Fibroblast of mammary gland (primary cell): Measurements from ENCODE around the gene LUC7L.
"Not testable (repeated sequence)": the region's sequence is repeated elsewhere in the genome, so short reads cannot be mapped to it uniquely, and the experiment has no call there.

Source experiments
- DNase-seq: peaks from one replicate; pipeline ENCODE4 v3.0.0-alpha.2; 2010; ENCODE audit warnings: low read depth
- H3K4me3 ChIP-seq: 2 replicates; pipeline ENCODE4 v1.5.1; 2011; ENCODE audit warnings: low read depth, mild to moderate bottlenecking, low read length, moderate library complexity; ENCODE audit not compliant: control insufficient read depth
- TF ChIP-seq, protein P1 (sequence below): conservative IDR thresholded peaks from 2 replicates; pipeline ENCODE4 v1.5.1; 2011; ENCODE audit warnings: low read depth, low read length, inconsistent platforms; ENCODE audit not compliant: control insufficient read depth, insufficient read depth

LUC7L gene

GRCh38 chr16:175011-175949 is 54.0 kb downstream of the LUC7L start:
- DNase-seq: no peak
- TF ChIP-seq, protein P1, sequence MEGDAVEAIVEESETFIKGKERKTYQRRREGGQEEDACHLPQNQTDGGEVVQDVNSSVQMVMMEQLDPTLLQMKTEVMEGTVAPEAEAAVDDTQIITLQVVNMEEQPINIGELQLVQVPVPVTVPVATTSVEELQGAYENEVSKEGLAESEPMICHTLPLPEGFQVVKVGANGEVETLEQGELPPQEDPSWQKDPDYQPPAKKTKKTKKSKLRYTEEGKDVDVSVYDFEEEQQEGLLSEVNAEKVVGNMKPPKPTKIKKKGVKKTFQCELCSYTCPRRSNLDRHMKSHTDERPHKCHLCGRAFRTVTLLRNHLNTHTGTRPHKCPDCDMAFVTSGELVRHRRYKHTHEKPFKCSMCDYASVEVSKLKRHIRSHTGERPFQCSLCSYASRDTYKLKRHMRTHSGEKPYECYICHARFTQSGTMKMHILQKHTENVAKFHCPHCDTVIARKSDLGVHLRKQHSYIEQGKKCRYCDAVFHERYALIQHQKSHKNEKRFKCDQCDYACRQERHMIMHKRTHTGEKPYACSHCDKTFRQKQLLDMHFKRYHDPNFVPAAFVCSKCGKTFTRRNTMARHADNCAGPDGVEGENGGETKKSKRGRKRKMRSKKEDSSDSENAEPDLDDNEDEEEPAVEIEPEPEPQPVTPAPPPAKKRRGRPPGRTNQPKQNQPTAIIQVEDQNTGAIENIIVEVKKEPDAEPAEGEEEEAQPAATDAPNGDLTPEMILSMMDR: no peak
- no peak overlapping the region for H3K4me3 ChIP-seq

DNA sequence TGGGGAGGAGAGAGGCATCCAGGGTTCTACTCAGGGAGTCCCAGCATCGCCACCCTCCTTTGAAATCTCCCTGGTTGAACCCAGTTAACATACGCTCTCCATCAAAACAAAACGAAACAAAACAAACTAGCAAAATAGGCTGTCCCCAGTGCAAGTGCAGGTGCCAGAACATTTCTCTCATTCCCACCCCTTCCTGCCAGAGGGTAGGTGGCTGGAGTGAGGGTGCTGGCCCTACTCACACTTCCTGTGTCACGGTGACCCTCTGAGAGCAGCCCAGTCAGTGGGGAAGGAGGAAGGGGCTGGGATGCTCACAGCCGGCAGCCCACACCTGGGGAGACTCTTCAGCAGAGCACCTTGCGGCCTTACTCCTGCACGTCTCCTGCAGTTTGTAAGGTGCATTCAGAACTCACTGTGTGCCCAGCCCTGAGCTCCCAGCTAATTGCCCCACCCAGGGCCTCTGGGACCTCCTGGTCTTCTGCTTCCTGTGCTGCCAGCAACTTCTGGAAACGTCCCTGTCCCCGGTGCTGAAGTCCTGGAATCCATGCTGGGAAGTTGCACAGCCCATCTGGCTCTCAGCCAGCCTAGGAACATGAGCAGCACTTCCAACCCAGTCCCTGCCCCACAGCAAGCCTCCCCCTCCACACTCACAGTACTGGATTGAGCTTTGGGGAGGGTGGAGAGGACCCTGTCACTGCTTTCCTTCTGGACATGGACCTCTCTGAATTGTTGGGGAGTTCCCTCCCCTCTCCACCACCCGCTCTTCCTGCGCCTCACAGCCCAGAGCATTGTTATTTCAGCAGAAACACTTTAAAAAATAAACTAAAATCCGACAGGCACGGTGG is 55.1 kb downstream of the LUC7L start:
- not testable (repeated sequence) for DNase-seq, H3K4me3 ChIP-seq

GRCh38 chr16:173211-173854 is 55.9 kb downstream of the LUC7L start:
- H3K4me3 ChIP-seq, DNase-seq: not testable (repeated sequence)

DNA sequence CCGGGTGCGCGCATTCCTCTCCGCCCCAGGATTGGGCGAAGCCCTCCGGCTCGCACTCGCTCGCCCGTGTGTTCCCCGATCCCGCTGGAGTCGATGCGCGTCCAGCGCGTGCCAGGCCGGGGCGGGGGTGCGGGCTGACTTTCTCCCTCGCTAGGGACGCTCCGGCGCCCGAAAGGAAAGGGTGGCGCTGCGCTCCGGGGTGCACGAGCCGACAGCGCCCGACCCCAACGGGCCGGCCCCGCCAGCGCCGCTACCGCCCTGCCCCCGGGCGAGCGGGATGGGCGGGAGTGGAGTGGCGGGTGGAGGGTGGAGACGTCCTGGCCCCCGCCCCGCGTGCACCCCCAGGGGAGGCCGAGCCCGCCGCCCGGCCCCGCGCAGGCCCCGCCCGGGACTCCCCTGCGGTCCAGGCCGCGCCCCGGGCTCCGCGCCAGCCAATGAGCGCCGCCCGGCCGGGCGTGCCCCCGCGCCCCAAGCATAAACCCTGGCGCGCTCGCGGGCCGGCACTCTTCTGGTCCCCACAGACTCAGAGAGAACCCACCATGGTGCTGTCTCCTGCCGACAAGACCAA is 56.8 kb downstream of the LUC7L start, which contains the start of gene HBA2:
TSS of gene HBA2 (plus strand) at position 503 of the 568 bp plus-strand sequence. CDS start at position 540, 37 bp downstream.
- not testable (repeated sequence) for H3K4me3 ChIP-seq, DNase-seq

- TF ChIP-seq, protein P1: no peak
- no peak for DNase-seq
- H3K4me3 ChIP-seq: no peak overlapping the region
These were observed 58.5 kb downstream of the LUC7L start for GRCh38 chr16:170788-171187.

DNA sequence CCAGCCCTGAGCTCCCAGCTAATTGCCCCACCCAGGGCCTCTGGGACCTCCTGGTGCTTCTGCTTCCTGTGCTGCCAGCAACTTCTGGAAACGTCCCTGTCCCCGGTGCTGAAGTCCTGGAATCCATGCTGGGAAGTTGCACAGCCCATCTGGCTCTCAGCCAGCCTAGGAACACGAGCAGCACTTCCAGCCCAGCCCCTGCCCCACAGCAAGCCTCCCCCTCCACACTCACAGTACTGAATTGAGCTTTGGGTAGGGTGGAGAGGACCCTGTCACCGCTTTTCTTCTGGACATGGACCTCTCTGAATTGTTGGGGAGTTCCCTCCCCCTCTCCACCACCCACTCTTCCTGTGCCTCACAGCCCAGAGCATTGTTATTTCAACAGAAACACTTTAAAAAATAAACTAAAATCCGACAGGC is 59.2 kb downstream of the LUC7L start:
- not testable (repeated sequence) for DNase-seq, H3K4me3 ChIP-seq

DNA sequence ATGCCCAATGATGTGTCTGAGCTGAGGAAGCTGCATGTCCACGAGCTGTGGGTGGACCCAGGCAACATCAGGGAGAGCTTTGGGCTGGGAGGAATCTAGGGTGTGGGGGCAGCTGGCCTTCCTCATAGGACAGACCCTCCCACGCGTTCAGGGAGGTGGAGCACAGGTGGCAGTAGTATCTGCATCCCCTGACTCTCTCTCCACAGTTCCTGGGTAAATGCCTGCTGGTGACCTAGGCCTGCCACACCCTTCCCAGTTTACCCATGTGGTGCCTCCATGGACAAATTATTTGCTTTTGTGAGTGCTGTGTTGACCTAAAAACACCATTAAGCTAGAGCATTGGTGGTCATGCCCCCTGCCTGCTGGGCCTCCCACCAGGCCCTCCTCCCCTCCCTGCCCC is 60.2 kb downstream of the LUC7L start:
- no peak overlapping the region for H3K4me3 ChIP-seq
- TF ChIP-seq, protein P1: no peak
- no peak for DNase-seq

GRCh38 chr16:168424-168823 is 60.8 kb downstream of the LUC7L start:
- TF ChIP-seq, protein P1: no peak
- no peak overlapping the region for H3K4me3 ChIP-seq
- no peak for DNase-seq
